Liver (tissue), 3 donors: ENCODE results near the gene MAGEA3.

ENCODE experiments used
- FOXA1 ChIP-seq: IDR thresholded peaks from 2 replicates; pipeline ENCODE4 v1.6.1; 2016; ENCODE audit warnings: antibody characterized with exemption
- GABPA ChIP-seq, 2 donors: IDR thresholded peaks in 1 of 2; conservative IDR thresholded peaks in 1 of 2; 2 replicates each; pipeline ENCODE4 v1.6.1; 2016; ENCODE audit warnings: antibody characterized with exemption in 2 of 2, mild to moderate bottlenecking in 1 of 2, moderate library complexity in 1 of 2
- HNF4G ChIP-seq: IDR thresholded peaks from 2 replicates; pipeline ENCODE4 v1.6.1; 2016; ENCODE audit warnings: antibody characterized with exemption
- JUND ChIP-seq, 2 donors: IDR thresholded peaks; 2 replicates each; pipeline ENCODE4 v1.6.1; 2016; ENCODE audit warnings: antibody characterized with exemption in 2 of 2
- SP1 ChIP-seq: IDR thresholded peaks from 2 replicates; pipeline ENCODE4 v1.6.1; 2018; ENCODE audit warnings: antibody characterized with exemption, mild to moderate bottlenecking
- TAF1 ChIP-seq: conservative IDR thresholded peaks from 2 replicates; pipeline ENCODE4 v1.6.1; 2016; ENCODE audit warnings: antibody characterized with exemption, mild to moderate bottlenecking
- TF ChIP-seq, protein P1 (sequence below): fragments of 150-350 bp; IDR thresholded peaks from 2 replicates; pipeline ENCODE4 v1.5.1; 2017; ENCODE audit warnings: improper control_type of control experiment, low read depth, low read length; ENCODE audit not compliant: missing input control
- TF ChIP-seq, protein P2 (sequence below): IDR thresholded peaks from 2 replicates; pipeline ENCODE4 v1.6.1; 2016; ENCODE audit warnings: antibody characterized with exemption
- donor health status: healthy.
- donor health status: healthy.

DNA sequence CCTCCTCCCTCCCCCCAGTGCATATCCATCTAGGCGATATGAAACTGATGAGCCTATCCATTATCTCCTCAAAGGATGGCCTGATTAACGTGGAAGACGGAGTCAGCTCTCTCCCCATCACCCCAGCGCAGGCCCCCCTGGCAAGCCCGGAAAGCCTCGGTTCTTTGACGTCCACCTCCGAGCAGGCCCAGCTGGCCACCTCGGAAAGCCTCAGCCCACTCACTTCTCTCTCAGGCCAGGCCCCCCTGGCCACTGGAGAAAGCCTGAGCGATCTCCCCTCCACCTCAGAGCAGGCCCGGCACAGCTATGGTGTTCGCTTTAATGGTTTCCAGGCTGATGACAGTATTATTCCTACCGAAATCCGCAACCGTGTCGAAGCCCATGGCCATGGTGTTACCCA, 46.1 kb upstream of the MAGEA3 start:
- TF ChIP-seq, protein P1, sequence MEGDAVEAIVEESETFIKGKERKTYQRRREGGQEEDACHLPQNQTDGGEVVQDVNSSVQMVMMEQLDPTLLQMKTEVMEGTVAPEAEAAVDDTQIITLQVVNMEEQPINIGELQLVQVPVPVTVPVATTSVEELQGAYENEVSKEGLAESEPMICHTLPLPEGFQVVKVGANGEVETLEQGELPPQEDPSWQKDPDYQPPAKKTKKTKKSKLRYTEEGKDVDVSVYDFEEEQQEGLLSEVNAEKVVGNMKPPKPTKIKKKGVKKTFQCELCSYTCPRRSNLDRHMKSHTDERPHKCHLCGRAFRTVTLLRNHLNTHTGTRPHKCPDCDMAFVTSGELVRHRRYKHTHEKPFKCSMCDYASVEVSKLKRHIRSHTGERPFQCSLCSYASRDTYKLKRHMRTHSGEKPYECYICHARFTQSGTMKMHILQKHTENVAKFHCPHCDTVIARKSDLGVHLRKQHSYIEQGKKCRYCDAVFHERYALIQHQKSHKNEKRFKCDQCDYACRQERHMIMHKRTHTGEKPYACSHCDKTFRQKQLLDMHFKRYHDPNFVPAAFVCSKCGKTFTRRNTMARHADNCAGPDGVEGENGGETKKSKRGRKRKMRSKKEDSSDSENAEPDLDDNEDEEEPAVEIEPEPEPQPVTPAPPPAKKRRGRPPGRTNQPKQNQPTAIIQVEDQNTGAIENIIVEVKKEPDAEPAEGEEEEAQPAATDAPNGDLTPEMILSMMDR, result no peak
- no peak for TF ChIP-seq JUND (IDR thresholded peaks at IDR 0.05)
- no peak for TF ChIP-seq FOXA1
- no peak for TF ChIP-seq GABPA (IDR thresholded peaks at IDR 0.05 in 1 of 2, conservative IDR thresholded peaks at IDR 0.05 in 1 of 2)
- TF ChIP-seq SP1, result no peak
- TF ChIP-seq TAF1, result no peak
- TF ChIP-seq, protein P2, sequence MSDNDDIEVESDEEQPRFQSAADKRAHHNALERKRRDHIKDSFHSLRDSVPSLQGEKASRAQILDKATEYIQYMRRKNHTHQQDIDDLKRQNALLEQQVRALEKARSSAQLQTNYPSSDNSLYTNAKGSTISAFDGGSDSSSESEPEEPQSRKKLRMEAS, result no peak
- TF ChIP-seq HNF4G, result no peak
